Fibroblast of upper back skin (primary cell): Measurements from ENCODE around the gene QSOX2.
"Not testable (repeated sequence)": the region's sequence is repeated elsewhere in the genome, so short reads cannot be mapped to it uniquely, and the experiment has no call there.

Experiments used
- DNase-seq: peaks from one replicate; pipeline ENCODE4 v3.0.0-alpha.2; 2013

The QSOX2 gene

GRCh38 chr9:136250676-136251075, 5.1 kb upstream of the QSOX2 start:
- no peak for DNase-seq

- no peak for DNase-seq
Observed at GRCh38 chr9:136249877-136250559, 4.4 kb upstream of the QSOX2 start.

GRCh38 chr9:136248951-136249876, 3.6 kb upstream of the QSOX2 start:
- DNase-seq, result no peak

- no peak for DNase-seq
Observed at GRCh38 chr9:136247947-136248637, 2.5 kb upstream of the QSOX2 start.

GRCh38 chr9:136247551-136247916, 1.9 kb upstream of the QSOX2 start:
- no peak for DNase-seq

- DNase-seq, result no peak
Observed at GRCh38 chr9:136246849-136247550, 1.4 kb upstream of the QSOX2 start.

- DNase-seq, result no peak
Observed at GRCh38 chr9:136244969-136245218, 718 bp downstream of the QSOX2 start.

- DNase-seq, result peak; percentile 4
Observed at GRCh38 chr9:136244122-136244968, 1.3 kb downstream of the QSOX2 start.

GRCh38 chr9:136243631-136244030, 2.0 kb downstream of the QSOX2 start:
- DNase-seq, result no peak

- peak; percentile 4 for DNase-seq
Observed at GRCh38 chr9:136242918-136243525, 2.6 kb downstream of the QSOX2 start.

- no peak for DNase-seq
Observed at GRCh38 chr9:136242248-136242647, 3.4 kb downstream of the QSOX2 start.

GRCh38 chr9:136241542-136241941, 4.1 kb downstream of the QSOX2 start:
- DNase-seq, result no peak

- DNase-seq, result no peak
Observed at GRCh38 chr9:136240941-136241340, 4.7 kb downstream of the QSOX2 start.

GRCh38 chr9:136239983-136240330, 5.7 kb downstream of the QSOX2 start:
- no peak for DNase-seq

- no peak for DNase-seq
Observed at GRCh38 chr9:136239135-136239982, 6.3 kb downstream of the QSOX2 start.

GRCh38 chr9:136238342-136238732, 7.3 kb downstream of the QSOX2 start:
- no peak for DNase-seq

GRCh38 chr9:136237486-136238341, 7.9 kb downstream of the QSOX2 start:
- no peak for DNase-seq

GRCh38 chr9:136236471-136237410, 8.9 kb downstream of the QSOX2 start:
- not testable (repeated sequence) for DNase-seq
